Loucy (cell line): ENCODE results near the gene TEKT3.

Experiments
- H2AFZ ChIP-seq: fragments of 200-600 bp; sonication (generic); 2 replicates; pipeline ENCODE4 v1.6.0; 2016; ENCODE audit warnings: antibody characterized with exemption, mild to moderate bottlenecking, low read length, moderate library complexity
- H3F3A ChIP-seq: fragments of 200-600 bp; 2 replicates; pipeline ENCODE4 v1.6.0; 2016; ENCODE audit warnings: antibody characterized with exemption, low read depth, mild to moderate bottlenecking
- H3K27me3 ChIP-seq: fragments of 200-600 bp; sonication (generic); 2 replicates; pipeline ENCODE4 v1.6.1; 2014; ENCODE audit warnings: low read length, mild to moderate bottlenecking; ENCODE audit not compliant: insufficient read depth, poor library complexity, severe bottlenecking
- H3K36me3 ChIP-seq: fragments of 200-600 bp; sonication (generic); 2 replicates; pipeline ENCODE4 v1.6.1; 2016; ENCODE audit warnings: low read length; ENCODE audit not compliant: insufficient read depth
- H3K4me1 ChIP-seq: fragments of 200-600 bp; sonication (generic); 2 replicates; pipeline ENCODE4 v1.5.1; 2014; ENCODE audit warnings: low read length, mild to moderate bottlenecking; ENCODE audit not compliant: insufficient read depth, poor library complexity, severe bottlenecking
- H3K4me2 ChIP-seq: fragments of 200-600 bp; sonication (generic); 2 replicates; pipeline ENCODE4 v1.6.0; 2014; ENCODE audit warnings: antibody characterized with exemption, low read length, low read depth, mild to moderate bottlenecking; ENCODE audit not compliant: poor library complexity, severe bottlenecking
- H3K4me3 ChIP-seq: fragments of 200-600 bp; sonication (generic); 2 replicates; pipeline ENCODE4 v1.5.1; 2014; ENCODE audit warnings: low read length, mild to moderate bottlenecking, mixed read lengths; ENCODE audit not compliant: poor library complexity, severe bottlenecking
- H3K79me2 ChIP-seq: fragments of 200-600 bp; sonication (generic); 2 replicates; pipeline ENCODE4 v1.6.1; 2014; ENCODE audit warnings: low read length; ENCODE audit not compliant: insufficient read depth
- H3K9ac ChIP-seq: fragments of 200-600 bp; sonication (generic); 2 replicates; pipeline ENCODE4 v1.6.0; 2014; ENCODE audit warnings: mild to moderate bottlenecking, low read depth, low read length, moderate library complexity; ENCODE audit not compliant: poor library complexity, severe bottlenecking
- H3K9me2 ChIP-seq: fragments of 200-600 bp; sonication (generic); replicated peaks from 2 replicates; pipeline ENCODE4 v1.6.1; 2016; ENCODE audit warnings: low read depth, low read length, mixed read lengths
- H3K9me3 ChIP-seq: fragments of 200-600 bp; sonication (generic); 2 replicates; pipeline ENCODE4 v1.6.1; 2014; ENCODE audit warnings: mild to moderate bottlenecking, antibody characterized with exemption, low read length, low read depth; ENCODE audit not compliant: insufficient read depth
- H4K20me1 ChIP-seq: fragments of 200-600 bp; sonication (generic); 2 replicates; pipeline ENCODE4 v1.6.0; 2014; ENCODE audit warnings: antibody characterized with exemption, low read length, mild to moderate bottlenecking; ENCODE audit not compliant: insufficient read depth, poor library complexity, severe bottlenecking
- EZH2phosphoT487 ChIP-seq: fragments of 200-600 bp; IDR thresholded peaks from 2 replicates; pipeline ENCODE4 v1.6.1; 2018; ENCODE audit warnings: antibody characterized with exemption, mild to moderate bottlenecking, moderate library complexity, borderline replicate concordance
- TF ChIP-seq, protein P1 (sequence below): fragments of 200-600 bp; sonication (generic); conservative IDR thresholded peaks from 2 replicates; pipeline ENCODE4 v1.5.1; 2014; ENCODE audit warnings: mild to moderate bottlenecking, antibody characterized with exemption, low read length

TEKT3 gene

DNA sequence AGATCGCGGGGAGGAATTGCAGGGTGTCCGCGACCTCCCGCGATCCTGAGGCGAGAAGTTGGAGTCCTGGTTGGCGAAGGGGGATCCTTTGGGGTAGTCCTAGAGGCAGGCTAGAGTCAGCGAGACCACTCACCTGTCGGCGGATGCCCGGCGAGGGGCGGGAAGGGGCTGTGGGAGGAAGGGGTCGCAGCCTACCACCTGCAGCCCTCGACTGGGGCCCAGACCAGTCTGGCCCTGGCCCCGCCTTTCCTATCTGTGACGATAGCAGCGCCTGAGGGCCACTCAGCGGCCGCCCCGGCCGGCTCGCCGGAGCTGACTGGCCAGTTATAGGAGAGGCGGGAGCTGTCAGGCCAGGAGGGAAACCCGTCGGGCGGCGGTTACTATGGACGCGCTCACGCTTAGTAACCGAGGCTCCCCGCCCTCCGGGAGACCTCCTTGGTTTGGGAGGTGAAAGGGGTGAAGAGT lies at the start of gene TEKT3:
TSS of gene TEKT3 (minus strand) at position 213 of the 465 bp plus-strand sequence. CDS start 10,012 bp downstream, outside the sequence.
- Histone ChIP-seq H3K9me3 (no peaks in the 10 kb centered on the region), H3K79me2 (no peaks in the 10 kb centered on the region), H3K4me1 (no peaks in the 10 kb centered on the region), H3K27me3 (no peaks in the 10 kb centered on the region), H4K20me1 (no peaks in the 10 kb centered on the region), H3K4me3 (no peak within 1 kb of the TSS), H3K9me2 (no peaks in the 10 kb centered on the region), H3K36me3 (no peaks in the 10 kb centered on the region), H3F3A (no peaks in the 10 kb centered on the region), H3K9ac (no peak within 1 kb of the TSS), H2AFZ (no peak within 1 kb of the TSS), H3K4me2 (no peak within 1 kb of the TSS)
- TF ChIP-seq, protein P1, sequence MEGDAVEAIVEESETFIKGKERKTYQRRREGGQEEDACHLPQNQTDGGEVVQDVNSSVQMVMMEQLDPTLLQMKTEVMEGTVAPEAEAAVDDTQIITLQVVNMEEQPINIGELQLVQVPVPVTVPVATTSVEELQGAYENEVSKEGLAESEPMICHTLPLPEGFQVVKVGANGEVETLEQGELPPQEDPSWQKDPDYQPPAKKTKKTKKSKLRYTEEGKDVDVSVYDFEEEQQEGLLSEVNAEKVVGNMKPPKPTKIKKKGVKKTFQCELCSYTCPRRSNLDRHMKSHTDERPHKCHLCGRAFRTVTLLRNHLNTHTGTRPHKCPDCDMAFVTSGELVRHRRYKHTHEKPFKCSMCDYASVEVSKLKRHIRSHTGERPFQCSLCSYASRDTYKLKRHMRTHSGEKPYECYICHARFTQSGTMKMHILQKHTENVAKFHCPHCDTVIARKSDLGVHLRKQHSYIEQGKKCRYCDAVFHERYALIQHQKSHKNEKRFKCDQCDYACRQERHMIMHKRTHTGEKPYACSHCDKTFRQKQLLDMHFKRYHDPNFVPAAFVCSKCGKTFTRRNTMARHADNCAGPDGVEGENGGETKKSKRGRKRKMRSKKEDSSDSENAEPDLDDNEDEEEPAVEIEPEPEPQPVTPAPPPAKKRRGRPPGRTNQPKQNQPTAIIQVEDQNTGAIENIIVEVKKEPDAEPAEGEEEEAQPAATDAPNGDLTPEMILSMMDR = no peak
- no peak for TF ChIP-seq EZH2phosphoT487

DNA sequence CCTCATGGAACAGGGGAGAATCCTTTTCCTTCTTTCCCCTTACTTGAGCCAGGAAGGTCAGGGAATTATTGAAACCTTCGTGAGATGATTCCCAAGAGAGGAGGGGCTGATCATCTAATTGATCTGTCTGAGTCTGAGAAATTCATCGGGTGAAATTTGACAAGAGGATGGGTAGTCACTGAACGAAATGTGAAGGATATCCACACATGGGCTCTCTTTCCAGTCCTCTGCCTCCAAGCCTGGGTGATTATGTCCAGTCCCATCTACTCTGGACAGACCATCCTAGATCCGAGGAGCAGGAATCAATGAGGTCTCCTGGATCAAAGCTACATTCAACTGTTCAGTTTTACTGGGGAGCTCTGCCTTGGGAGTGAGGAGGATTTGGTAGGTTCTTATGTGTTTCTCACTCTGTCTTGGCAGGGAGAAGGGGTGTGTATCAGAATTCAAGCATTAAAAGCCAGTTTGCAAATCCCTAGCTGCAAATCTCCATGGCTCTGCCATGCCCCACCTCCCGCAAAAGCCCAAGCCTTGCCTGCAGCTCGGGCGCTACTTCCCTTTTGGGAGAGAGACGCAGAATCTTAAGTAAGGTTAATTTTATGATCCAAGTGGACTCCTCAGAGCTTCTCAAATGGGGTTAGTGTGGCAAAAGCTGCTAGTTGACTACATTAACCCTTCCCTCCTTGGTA lies 47.1 kb upstream of the TEKT3 start:
- H3K9me2 ChIP-seq = no peaks in the 10 kb centered on the region
- no peaks in the 10 kb centered on the region for H4K20me1 ChIP-seq
- H3K9me3 ChIP-seq = no peaks in the 10 kb centered on the region
- TF ChIP-seq, protein P1 = no peak
- H3K9ac ChIP-seq = no peak overlapping the region
- H3K27me3 ChIP-seq = no peaks in the 10 kb centered on the region
- no peak overlapping the region for H3K4me3 ChIP-seq
- no peaks in the 10 kb centered on the region for H3K79me2 ChIP-seq
- H3F3A ChIP-seq = no peaks in the 10 kb centered on the region
- no peaks in the 10 kb centered on the region for H3K4me1 ChIP-seq
- H2AFZ ChIP-seq = no peak overlapping the region
- no peak overlapping the region for H3K4me2 ChIP-seq
- no peaks in the 10 kb centered on the region for H3K36me3 ChIP-seq

DNA sequence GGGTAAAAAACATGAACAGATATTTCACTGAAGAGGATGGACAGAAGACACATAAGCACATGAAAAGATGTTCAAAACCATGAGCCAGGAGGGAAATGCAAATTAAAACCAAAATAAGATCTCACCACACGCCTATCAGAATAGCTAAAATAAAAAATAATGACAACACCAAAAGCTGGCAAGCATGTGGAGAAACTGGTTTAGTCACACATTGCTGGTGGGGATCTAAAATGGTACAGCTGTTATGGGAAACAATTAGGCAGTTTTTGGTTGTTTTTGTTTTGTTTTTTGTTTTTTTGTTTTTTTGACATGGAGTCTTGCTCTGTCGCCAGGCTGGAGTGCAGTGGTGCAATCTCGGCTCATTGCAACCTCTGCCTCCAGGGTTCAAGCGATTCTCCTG lies 44.7 kb upstream of the TEKT3 start:
- no peak overlapping the region for H2AFZ ChIP-seq
- no peaks in the 10 kb centered on the region for H4K20me1 ChIP-seq
- H3K9me2 ChIP-seq = no peaks in the 10 kb centered on the region
- TF ChIP-seq, protein P1 = no peak
- H3K4me1 ChIP-seq = no peaks in the 10 kb centered on the region
- H3K9me3 ChIP-seq = no peaks in the 10 kb centered on the region
- no peaks in the 10 kb centered on the region for H3K79me2 ChIP-seq
- no peaks in the 10 kb centered on the region for H3K36me3 ChIP-seq
- no peak overlapping the region for H3K4me2 ChIP-seq
- no peak overlapping the region for H3K9ac ChIP-seq
- no peaks in the 10 kb centered on the region for H3F3A ChIP-seq
- H3K27me3 ChIP-seq = no peaks in the 10 kb centered on the region
- no peak overlapping the region for H3K4me3 ChIP-seq
